ENCODE measurements around the gene BABAM1.

DNA sequence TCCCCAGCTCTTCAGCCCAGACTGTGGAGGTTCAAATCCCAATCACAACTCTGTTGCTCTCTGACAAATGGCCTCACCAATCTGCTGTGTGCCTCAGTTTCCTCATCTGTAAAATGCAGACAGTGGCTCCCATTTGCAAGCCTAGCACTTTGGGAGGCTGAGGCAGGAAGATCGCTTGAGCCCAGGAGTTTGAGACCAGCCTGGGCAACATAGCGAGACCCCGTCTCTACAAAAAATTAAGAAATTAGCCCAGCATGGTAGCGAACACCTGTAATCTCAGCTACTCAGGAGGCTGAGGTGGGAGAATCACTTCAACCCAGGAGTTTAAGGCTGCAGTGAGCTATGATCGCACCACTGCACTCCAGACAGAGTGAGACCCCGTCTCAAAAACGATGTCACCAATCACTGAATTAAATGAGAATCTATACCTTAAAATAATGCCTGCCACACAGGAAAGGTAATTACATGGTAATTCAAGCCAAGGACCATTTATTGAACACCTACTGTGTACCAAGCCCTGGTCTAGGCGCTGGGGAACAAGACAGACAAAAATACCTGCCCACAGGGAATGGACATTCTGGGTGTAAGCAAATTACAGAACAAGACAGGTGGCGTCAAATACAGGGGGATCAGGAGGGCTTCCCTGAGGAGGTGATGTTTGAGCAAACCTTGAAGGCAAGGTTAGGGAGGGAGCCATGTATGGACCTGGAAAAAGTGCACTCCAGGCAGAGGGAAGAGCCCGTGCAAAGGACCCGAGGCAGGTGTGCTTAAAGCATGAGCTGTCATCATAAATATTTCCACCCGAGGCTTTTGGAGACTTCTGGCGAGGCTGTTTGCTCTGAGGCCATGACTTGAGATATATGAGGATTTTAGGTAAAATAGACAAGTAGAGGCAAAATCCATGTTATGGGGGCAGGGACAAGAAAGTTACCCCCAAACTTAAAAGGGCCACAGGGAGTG lies 29.2 kb upstream of the BABAM1 start:
- TF ChIP-seq, protein P1, sequence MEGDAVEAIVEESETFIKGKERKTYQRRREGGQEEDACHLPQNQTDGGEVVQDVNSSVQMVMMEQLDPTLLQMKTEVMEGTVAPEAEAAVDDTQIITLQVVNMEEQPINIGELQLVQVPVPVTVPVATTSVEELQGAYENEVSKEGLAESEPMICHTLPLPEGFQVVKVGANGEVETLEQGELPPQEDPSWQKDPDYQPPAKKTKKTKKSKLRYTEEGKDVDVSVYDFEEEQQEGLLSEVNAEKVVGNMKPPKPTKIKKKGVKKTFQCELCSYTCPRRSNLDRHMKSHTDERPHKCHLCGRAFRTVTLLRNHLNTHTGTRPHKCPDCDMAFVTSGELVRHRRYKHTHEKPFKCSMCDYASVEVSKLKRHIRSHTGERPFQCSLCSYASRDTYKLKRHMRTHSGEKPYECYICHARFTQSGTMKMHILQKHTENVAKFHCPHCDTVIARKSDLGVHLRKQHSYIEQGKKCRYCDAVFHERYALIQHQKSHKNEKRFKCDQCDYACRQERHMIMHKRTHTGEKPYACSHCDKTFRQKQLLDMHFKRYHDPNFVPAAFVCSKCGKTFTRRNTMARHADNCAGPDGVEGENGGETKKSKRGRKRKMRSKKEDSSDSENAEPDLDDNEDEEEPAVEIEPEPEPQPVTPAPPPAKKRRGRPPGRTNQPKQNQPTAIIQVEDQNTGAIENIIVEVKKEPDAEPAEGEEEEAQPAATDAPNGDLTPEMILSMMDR (IDR thresholded peaks at IDR 0.05) = no peak
- no peak for TF ChIP-seq POLR2A (IDR thresholded peaks at IDR 0.05)

Data from uterus (tissue), 2 donors.